NCI-H1417 treated with DMSO at 0.1 percent for 48 hours (cell line): ENCODE results near the gene GALNT18.
"Not testable (repeated sequence)": the region's sequence is repeated elsewhere in the genome, so short reads cannot be mapped to it uniquely, and the experiment has no call there.

Experiments
- DNase-seq: peaks from one replicate; lab custom pipeline; 2025; lab: John Stamatoyannopoulos, UW

Gene GALNT18

DNA sequence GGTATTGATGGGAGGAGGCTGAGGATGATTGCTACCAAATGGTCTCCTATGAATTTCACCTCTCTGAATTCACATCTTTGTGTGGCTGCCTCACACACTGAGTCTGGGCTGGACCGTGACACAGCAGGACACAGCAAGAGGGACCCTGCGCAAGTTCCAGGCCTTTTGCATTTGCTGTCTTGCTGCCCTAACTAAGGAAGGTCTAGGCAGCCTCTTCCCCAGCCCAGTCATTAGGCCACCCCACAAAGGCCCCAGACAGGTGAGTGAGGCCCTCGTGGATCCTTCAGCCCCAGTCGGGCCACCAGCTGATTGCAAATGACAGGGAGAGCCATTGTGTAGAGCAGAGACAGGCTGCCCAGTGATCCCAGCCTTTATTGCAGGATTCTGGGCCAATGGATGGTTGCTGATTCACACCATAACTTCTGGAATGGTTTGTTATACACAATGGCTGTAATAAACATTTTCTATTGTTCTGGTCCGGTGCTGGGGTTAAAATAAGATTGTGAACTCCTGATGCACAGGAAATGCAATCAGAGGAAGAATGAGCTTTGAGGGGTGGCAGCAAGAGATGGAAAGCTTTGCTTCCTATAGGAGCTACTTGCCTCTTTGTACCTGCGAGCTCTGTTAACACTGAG, 240.2 kb downstream of the GALNT18 start:
- DNase-seq: no peak

DNA sequence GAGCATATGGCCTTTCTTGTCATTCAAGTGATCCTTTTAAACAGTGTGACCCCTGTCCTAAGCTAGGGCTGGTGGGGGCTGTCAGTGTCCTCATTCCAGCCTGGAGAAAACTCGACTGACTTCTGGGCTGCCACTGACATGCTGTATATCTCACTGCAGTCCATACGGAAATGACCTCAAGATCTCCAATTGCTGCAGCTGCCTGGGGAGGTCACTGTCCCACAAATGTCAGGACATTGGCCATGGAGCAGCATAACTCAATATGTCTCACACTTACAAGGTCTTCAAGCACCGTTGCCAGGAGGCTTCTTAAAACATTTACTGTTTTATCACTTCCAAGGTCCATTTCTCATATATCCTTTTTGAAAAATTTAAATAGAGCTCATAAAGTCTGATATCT, 240.9 kb downstream of the GALNT18 start:
- DNase-seq: no peak

DNA sequence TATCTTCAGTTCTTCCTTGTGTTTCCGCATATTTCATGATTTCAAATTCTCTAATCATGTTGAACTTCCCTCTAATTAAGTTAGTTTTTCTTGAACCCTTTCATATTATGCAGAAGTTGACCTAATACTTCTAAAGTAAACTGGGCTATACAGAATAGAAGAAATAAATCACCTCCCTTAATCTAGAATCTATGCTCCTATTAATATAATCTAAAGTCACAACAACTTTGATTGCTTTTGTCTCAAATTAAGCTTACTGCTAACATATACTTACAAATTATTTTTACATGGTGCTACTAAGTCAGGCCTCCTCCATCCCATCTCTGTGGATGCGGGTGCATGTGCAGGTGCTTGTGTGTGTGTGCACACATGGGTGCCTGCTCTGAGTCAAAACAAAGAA, 241.5 kb downstream of the GALNT18 start:
- no peak for DNase-seq

DNA sequence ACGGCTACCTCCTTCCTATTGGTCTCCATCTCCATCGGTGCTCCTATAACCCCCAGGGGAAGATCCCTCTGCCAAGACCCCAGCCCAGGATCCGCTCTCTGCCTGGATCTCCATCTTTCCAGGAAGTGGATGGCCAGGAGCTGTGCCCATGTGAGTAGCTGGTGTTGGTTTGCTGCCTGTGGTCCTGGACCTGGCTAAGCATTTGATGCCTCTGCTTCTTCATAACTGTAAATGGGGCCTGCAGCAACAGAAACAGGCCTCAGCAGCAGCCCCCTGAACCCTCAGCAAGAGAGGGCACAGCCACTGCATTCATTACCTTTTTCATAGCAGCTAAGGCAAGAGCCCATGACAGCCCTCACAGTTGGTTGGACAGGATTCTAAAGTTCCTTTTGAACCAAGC, 242.1 kb downstream of the GALNT18 start:
- no peak for DNase-seq

DNA sequence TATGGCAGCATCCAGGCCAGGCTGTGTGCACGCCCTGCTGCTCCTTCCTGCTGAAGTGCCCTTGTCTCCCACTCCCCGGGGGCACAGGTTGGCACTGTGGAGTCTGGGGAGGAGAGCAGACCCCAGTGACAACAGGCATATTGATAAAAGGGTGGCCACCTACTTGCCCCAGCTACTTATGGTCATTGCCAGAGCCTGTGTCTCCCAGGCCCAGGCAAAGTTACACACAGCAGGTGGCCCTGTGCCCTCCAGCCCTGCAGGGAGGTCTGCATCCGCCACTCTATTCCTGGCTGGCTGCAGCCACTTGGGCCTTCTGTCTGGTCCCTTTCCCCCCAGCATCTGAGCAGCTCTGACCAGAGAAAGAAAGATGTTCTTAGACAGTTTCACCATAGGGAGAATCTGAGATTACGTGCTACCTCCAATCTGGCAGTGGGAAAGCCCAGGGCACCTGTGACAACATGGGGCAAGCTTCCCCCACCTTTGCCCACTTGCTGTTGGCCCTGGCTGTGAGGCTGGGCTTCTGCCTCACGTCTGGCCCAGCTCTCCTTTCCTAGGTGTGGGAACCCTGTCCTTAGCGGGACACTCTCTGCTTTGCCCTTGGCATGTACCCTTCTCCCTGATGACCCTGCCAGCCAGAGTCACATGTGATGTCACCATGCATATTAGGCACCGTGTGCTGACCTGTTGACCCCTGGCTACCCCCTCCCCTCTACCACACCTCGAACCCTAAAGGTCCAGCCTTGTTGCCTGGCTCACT, 243.4 kb downstream of the GALNT18 start:
- DNase-seq: no peak

DNA sequence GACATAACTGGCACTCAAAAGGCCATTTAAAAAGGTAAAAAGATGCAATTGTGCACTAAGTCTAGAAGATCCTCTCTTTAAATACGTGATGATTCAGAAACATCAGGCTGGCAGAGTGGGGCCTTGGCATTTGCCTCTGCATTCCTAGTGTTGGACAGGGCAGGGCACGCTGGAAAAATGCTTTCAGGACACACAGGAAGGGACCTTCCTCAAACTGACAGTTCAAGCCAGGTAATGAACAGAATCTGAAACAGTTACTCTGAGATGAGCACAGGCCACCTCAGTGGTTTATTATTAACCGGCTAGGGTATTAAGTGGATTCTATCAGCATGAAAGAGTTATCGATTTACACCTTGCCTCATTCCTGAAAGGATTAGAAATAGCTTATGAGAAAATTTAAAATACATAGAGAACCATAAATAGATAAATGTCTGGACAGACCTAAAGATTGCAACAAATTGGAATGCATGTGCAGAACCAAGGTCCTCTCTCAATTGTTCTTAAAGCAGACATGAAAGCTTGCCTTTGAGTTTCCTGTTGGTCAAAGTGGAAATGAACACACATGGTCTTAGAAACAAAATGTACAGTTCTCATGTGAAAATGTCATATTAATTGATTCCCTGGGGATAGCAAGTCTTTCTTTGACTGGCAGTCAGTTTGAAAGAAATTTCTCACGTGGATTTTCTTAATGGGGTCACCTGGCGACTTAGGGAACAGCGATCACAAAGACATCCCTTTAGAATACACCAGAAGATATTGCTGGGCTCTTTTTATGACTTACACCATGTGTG, 247.3 kb downstream of the GALNT18 start:
- no peak for DNase-seq

DNA sequence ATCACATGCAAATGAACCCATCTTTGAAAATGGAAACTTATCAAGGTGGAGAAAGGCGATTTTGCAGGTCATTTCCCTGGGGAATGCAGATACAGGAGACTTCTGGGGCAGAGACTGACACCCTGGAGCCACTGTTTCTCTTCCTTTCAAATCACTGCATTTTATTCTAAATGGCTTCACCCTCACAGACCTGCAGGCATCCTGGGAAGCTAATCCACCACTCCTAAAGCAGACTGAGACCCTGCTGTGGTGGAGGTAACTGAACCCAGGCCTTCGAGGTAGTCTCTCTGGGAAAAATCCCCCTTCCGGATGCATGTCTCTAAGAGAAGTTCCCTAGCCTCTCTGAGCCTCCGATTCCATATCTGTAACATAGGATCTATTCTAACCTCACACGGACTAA, 247.9 kb downstream of the GALNT18 start:
- DNase-seq: no peak

DNA sequence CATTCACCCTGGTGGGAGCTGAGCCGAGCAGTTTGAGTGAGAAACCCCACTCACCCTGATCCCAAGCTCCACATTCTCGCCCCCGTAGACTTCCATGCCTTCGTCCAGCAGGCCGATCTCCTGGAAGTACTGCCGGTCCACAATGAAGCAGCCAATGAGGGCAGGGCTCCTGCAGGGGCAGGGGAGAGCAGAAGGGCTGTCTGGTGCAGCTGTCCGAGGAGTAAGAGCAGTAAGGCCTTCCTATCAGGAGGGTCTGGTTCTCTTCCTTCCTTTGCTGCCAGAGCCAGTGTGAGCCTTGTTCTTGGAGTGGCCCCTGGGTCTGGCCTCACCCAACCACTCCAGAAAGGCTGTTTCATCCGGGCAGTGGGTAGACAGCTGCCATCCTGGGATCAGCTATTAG, 249.3 kb downstream of the GALNT18 start:
- DNase-seq: no peak

DNA sequence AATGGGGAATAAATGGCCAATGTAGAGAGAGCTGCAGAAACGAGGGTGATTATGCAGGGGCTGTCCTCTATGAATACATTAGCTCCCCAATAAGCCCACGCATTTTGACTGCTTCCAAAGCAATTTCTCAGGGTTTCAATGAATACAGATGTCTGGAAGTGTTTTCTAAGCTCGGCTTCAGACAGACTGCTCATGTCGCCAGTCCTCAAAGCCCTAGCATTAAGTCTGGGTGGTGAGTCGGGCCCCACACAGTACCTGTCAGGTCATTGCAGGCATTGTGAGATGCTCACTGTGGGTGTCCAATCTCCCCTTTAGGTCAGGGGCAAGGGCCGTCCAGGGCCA, 250.9 kb downstream of the GALNT18 start:
- DNase-seq: no peak

DNA sequence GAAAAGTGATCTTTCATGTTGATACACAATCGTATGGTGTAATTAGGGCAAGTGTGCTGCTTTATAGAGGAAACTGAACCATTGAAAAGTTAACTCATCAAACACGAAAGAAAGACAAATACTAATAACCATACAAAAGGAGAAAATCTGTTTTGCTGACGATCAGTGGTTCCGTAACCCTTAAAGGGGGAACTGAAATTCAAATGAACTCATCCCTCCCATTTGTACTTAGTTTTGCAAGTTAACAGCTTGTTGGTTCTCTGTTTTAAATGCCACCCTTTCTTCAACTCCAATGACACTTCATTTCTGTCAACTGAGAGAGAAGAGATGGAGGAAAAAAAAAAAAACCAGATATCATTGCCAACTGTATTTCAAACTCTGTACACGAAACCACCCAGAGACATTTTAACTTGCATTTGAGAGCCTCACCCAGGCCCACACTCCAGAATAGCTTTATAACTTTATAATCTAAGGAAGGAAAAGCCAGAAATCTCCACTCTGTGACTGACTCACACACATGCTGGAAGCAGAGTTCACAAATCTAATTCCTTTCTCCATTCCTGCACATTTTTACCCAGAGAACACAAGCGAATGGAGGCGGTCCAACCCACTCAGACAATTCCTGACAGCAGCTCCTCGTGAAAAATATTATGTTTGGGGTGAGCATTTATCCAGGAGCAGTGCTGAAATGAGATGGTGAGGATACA, 251.4 kb downstream of the GALNT18 start:
- DNase-seq: no peak

DNA sequence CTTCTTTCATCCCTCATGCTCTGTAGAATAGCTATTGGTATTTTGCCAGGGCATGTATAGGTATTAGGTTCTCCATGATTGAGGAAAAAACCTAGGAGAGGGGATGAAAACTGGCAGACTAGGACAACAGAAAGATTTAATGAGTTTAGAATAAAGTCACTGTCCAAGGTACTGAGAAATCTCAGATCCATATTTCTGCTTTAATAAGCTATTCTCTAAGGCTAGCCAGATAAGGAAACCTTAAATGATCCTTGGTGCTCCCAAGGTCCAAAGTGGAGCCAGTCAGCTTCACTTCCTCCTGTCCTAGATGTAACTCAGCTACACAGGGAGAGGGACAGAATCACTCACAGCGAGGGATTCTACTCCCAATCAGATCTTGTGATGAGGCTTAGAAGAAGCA, 255.0 kb downstream of the GALNT18 start:
- DNase-seq: no peak

DNA sequence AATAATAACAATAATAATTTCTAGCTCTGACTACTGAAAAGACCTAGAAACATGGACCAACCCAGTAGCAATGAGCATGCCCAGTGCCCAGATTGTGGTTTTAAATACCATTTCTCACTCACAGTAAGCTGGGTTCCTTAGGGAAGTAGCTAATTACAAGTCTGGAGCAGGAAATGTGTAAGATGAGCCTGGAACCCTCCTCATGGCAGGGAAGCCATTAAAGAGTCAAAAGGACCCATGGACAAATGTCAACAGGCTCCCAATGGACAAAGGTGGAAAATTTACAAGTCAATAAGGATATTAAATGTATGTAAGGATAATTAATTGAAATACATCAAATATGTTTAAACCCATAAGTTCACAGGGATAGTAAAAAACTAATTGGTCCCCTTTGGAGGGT, 258.1 kb downstream of the GALNT18 start:
- DNase-seq: no peak

DNA sequence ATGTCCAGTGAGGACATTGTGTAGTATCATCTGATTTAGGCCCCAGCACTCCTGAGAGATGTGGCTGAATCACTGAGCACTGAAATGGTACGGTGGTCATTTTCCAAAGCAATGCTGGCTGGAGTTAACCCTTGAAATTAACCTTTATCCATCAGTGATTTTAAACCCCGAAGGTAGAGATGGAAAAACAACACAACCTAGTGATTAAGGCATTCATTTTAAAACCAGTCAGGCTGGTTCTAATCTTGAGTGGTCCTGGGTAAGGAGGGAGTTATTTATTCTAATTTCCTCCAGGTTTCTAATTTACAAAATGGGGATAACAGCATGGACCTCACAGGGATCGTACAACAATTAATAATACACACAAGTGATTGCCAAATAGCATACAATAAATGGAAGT, 262.2 kb downstream of the GALNT18 start:
- no peak for DNase-seq

DNA sequence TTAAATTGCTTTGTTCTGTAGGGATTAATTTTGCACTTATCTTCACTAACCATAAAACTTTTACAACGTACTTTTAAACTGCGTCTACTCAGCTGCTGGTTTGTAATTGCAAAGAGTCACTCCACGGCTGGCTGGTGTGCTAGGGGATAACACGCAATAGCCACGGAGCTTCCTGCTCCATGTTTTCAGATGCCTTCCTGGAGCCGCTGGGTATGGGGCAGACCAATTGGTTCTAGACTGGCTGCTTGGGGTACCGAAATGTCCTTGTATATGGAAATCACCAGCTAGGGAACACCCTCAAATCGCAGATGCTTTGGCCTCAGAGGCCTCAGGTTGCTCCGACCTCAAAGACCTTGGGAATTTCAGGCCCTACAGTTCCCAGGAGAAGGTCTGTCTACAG, 265.0 kb downstream of the GALNT18 start:
- DNase-seq: no peak

DNA sequence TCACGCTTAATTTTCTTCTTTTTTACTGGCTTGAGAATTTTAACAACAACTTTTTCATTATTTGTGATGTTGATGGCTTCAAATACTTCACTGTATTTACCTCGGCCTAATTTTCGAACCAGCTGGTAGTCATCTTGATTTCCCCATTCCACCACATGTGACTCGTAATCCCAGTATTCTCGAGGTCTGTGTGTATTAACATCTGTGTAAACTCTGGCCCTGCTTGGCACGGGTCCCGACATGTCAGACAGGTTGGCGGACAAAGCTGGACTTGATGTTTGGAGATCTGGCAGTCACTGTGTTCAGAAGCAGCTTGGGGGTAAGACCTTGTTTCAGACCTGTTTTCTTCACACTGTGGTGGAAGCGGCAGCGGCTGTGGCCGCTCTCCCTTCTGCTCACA, 268.9 kb downstream of the GALNT18 start, which contains the start of gene CSNK2A3:
TSS of gene CSNK2A3 (minus strand) at position 373 of the 400 bp plus-strand sequence. CDS start at position 242, 131 bp downstream.
- not testable (repeated sequence) for DNase-seq

DNA sequence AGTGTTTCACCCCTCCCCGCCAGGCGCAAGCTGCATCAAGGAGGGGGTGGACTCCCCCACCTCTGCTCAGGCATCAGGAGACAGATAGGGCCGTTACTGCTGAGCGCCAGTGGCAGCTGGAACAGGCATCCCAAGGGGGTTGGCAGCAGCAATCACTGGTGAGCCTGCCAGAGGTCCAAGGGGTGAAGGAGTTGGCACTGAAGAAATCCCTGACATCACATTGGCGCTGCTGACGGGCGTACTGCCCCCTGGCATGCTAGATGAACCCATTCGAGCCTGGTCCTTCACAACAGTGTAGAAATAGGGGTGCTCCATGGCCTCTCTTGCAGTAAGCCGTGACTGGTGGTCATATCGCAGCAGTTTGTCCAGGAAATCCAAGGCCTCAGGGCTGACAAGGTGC, 270.0 kb downstream of the GALNT18 start:
- DNase-seq: not testable (repeated sequence)

DNA sequence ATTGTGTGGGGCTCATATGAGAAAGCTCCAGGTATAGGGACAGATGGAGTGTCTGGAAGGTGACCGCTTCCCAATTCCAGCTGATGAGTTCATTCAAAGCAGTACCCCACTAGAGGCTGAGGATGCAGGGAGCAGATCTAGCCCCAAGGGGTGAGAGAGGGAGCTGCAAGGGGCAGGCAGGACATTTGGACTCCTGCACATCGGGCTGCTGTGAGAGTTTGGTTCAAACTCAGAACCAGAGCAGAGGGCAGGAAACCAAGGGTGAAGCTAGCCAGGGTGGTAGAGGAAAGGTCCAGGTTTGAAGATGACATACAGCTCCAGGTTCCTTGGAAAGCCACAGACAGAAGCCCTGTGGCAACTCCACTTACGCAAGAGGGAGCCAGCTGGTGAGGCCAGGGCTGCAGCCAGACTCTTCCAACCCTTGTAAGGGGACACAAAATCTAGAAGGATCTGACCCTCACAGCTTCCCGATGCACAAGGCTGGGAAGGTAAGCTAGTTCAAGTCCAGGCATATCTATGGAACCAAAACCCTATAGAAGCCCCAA, 270.7 kb downstream of the GALNT18 start:
- DNase-seq: no peak

DNA sequence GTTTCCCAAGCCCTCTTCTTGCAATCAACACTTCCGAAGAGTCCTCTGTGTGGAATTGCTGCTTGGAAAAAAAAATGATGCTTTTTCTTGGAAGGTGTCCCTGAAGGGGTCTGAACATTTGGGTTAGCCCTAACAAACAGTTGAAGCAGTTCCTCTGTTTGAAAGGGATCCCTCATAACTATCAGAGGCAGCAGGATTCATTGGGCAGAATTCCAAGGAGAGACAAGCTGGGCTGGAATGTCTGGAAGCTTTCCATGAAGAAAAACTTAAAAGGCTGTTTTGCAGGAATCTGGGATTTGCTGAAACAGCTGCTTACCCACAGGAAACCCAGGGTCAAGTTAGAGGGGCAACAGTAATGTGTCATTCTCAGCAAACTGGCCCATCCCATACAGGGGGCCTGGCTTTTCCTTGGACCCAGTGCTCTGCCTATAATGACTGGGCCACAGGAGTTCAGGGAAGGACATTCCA, 271.9 kb downstream of the GALNT18 start:
- DNase-seq: no peak

DNA sequence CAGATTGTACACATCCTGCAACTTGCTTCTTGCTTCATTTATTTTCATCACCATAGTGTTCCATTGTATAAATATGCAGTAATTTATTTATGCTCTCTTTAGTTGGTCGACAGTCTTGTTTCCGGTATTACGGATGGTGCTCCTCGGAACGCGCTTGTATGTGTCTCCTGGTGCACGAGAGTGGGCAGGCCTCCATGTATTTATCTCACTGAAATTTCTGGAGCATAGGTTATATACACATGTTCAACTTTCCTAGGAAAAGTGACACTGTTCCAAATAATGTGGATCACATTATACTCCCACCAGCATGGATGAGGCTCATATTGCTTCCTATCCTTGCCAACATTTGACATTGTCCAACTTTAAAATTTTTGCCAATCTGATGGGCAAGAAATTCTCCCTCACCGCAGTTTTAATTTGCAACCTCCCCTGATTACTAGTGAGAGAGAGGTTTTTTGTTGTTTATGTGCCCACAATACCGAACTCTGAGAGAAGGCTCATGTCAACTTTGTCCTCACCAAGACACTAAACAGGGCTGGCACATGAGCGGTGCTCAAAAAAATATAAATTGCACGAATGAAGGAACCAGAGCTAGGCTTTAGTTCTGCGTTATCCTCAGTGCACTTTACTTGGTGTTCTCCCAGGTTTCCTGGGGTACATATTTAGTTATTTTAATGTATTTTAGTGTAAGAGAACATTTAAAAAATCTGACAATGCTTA, 272.5 kb downstream of the GALNT18 start:
- no peak for DNase-seq

DNA sequence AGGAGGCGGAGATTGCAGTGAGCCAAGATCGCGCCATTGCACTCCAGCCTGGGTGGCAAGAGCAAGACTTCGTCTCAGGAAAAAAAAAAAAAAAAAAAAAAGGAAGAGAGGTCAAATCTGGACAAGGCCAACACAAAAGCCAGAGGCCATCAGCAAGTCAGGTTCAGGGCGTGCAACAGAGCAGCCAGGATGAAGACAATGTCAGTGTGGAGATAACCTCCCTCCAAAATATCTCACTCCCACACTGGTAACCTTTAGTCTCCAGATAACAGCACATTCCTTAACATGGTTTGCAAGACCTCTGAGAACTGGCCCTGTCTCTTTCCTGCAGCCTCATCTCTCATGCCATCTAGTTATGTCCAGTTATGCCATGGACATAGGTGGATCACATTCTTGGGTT, 273.5 kb downstream of the GALNT18 start:
- DNase-seq: no peak

DNA sequence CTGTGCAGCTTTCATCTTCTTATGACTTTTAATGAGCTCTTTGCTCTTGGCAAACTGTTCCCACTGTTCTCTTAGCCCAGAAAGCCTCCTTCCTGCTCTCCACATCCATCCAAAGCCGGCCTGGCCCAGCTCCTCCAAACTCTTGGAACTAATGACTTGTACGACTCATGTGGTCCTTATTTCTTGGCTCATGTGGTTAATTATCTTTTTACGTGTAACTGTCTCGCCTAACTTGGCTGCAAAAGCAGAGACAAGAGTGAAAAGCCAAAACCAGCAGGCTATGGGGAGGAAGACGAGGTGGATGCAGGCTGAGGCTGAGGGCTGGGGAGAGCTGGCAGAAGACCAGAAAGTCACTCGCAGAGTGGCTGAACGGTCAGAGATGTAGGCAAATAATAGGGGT, 274.2 kb downstream of the GALNT18 start:
- DNase-seq: no peak
